OCI-LY7 (cell line): ENCODE measurements around the gene KL. TPM values are rescaled to one million over a fixed set of nuclear protein-coding genes. Genes with fewer than 3 reads are reported as not detected.

ENCODE experiments used
- BruUV-seq: library from RNA; stranded (reverse); fragments of 400-500 nt; replicated peaks from 2 replicates; lab custom pipeline; 2021; lab: Mats Ljungman, UMichigan
- CTCF ChIA-PET: fragments of 300-600 bp; sonication (Branson Sonifier 250); formaldehyde crosslinking; loops from one replicate; lab custom pipeline; 2022; ENCODE audit warnings: antibody characterized with exemption; ENCODE audit not compliant: unreplicated experiment; lab: Charles Lee
- POLR2A ChIA-PET: fragments of 300-600 bp; sonication (Branson Sonifier 250); formaldehyde crosslinking; loops from one replicate; lab custom pipeline; 2022; ENCODE audit warnings: antibody characterized with exemption; lab: Charles Lee
- DNase-seq: peaks from one replicate; pipeline ENCODE4 v3.0.0-alpha.2; 2015; ENCODE audit warnings: low spot score
- H2AFZ ChIP-seq: fragments of 200-600 bp; sonication (generic), shearing (Covaris generic); 2 replicates; pipeline ENCODE4 v1.6.1; 2014; ENCODE audit warnings: mild to moderate bottlenecking, antibody characterized with exemption, low read length, moderate library complexity
- H3K27ac ChIP-seq: fragments of 200-600 bp; sonication (generic); 2 replicates; pipeline ENCODE4 v1.5.1; 2014; ENCODE audit warnings: mixed run types, low read depth, mild to moderate bottlenecking, moderate library complexity, low read length, inconsistent platforms; ENCODE audit not compliant: poor library complexity, severe bottlenecking
- H3K36me3 ChIP-seq: fragments of 200-600 bp; sonication (generic); 2 replicates; pipeline ENCODE4 v1.6.1; 2014; ENCODE audit warnings: mild to moderate bottlenecking, antibody characterized with exemption, low read length, moderate library complexity, mixed read lengths; ENCODE audit not compliant: insufficient read depth
- H3K4me1 ChIP-seq: fragments of 200-600 bp; sonication (generic); 2 replicates; pipeline ENCODE4 v1.5.1; 2014; ENCODE audit warnings: mild to moderate bottlenecking, low read length; ENCODE audit not compliant: insufficient read depth, poor library complexity, severe bottlenecking
- H3K4me2 ChIP-seq: fragments of 200-600 bp; sonication (generic); 2 replicates; pipeline ENCODE4 v1.6.1; 2014; ENCODE audit warnings: mild to moderate bottlenecking, low read length
- H3K4me3 ChIP-seq: fragments of 200-600 bp; sonication (generic); 2 replicates; pipeline ENCODE4 v1.5.1; 2014; ENCODE audit warnings: mild to moderate bottlenecking, low read depth, low read length; ENCODE audit not compliant: poor library complexity, severe bottlenecking
- H3K79me2 ChIP-seq: fragments of 200-600 bp; sonication (generic); 2 replicates; pipeline ENCODE4 v1.6.1; 2016; ENCODE audit warnings: low read depth, mild to moderate bottlenecking, low read length, moderate library complexity, mixed read lengths; ENCODE audit not compliant: insufficient read depth
- H3K9me2 ChIP-seq: fragments of 200-600 bp; sonication (generic); 2 replicates; pipeline ENCODE4 v1.6.1; 2016; ENCODE audit warnings: mild to moderate bottlenecking, low read length, mixed read lengths; ENCODE audit not compliant: insufficient read depth
- H3K9me3 ChIP-seq: fragments of 200-600 bp; sonication (generic); 2 replicates; pipeline ENCODE4 v1.6.1; 2014; ENCODE audit warnings: mild to moderate bottlenecking, mixed run types, low read length, mixed read lengths
- H4K20me1 ChIP-seq: fragments of 200-600 bp; sonication (generic); 2 replicates; pipeline ENCODE4 v1.6.1; 2014; ENCODE audit warnings: mild to moderate bottlenecking, antibody characterized with exemption, low read length, moderate library complexity, mixed read lengths; ENCODE audit not compliant: insufficient read depth
- CTCF ChIP-seq: fragments of 200-600 bp; sonication (generic); conservative IDR thresholded peaks from 2 replicates; pipeline ENCODE4 v1.5.1; 2014; ENCODE audit warnings: mild to moderate bottlenecking, antibody characterized with exemption, low read length, moderate library complexity, mixed read lengths
- EZH2phosphoT487 ChIP-seq: fragments of 200-600 bp; sonication (generic); IDR thresholded peaks from 2 replicates; pipeline ENCODE4 v1.6.1; 2018; ENCODE audit warnings: low read depth, borderline replicate concordance, mild to moderate bottlenecking, mixed run types, antibody characterized with exemption, low read length, moderate library complexity, mixed read lengths
- intact Hi-C: fragments of 100-400 bp; cut with micrococcal nuclease; formaldehyde crosslinking; loops from one replicate; pipeline ENCODE4 v1.10.0; 2022; ENCODE audit not compliant: unreplicated experiment
- total RNA-seq, 2 experiments: library from RNA; depleted of rRNA in 1 of 2; stranded (reverse); fragments of >200 nt in 1 of 2; shearing (Covaris generic) in 1 of 2; gene quantifications; 2 replicates each; pipeline ENCODE4 v1.2.3, GENCODE V29; 2014 to 2022

Gene KL
- total RNA-seq, 2 experiments from 2014 or later, result not detected

DNA sequence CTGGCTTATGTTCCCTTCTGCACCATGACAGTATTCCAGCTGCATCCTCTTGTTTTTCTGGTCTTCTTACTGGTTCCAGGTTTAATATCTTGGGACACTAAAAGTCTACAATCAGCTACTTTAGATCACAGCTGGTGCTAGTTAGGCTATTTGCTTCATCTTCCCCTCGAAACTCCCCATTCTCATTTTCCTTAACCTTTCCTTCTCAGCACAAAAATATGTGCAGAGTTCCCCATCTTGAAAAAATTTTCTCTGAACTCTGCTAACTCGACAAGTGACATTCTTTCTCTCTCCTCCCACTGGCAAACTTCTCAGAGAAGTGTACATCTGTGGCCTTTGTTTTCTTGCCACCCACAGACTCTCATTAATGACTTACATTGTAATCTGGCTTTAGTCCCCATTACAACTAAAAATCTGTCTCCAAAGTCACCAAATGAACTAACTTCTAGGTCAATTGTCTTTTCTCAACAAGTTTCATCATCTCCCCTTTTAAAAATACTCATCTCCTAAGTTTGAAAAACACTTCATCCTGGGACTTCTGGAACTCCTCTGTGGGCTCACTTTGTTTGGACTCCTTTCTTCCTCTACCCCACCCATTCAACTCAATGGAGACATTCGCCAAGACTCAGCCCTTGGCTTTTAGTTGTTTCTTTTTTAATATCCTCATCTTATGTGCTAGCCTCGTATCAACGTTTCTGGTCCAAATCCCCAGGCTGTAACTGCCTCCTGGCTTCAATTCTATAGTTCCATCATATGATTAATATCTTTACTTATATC is 7.1 kb upstream of the KL start:
- H3K27ac ChIP-seq, result no peak overlapping the region
- no peak for DNase-seq
- no peaks in the 10 kb centered on the region for H3K36me3 ChIP-seq
- H4K20me1 ChIP-seq, result no peaks in the 10 kb centered on the region
- no peaks in the 10 kb centered on the region for H3K4me1 ChIP-seq
- no peak overlapping the region for H2AFZ ChIP-seq
- no peak overlapping the region for H3K4me3 ChIP-seq
- H3K9me3 ChIP-seq, result peaks cover 11% of the 10 kb centered on the region
- ChIA-PET CTCF (no interaction called here), POLR2A (interaction anchor here (0.6 kb wide), 1 partner anchor 256 kb away, joined by 3 read pairs; no protein-coding TSS in a partner anchor)
- no peak for TF ChIP-seq CTCF
- TF ChIP-seq EZH2phosphoT487, result no peak
- intact Hi-C loops, result no loop called here
- no peaks in the 10 kb centered on the region for H3K79me2 ChIP-seq
- H3K9me2 ChIP-seq, result no peaks in the 10 kb centered on the region
- no TSS peak for BruUV-seq
- H3K4me2 ChIP-seq, result no peak overlapping the region

DNA sequence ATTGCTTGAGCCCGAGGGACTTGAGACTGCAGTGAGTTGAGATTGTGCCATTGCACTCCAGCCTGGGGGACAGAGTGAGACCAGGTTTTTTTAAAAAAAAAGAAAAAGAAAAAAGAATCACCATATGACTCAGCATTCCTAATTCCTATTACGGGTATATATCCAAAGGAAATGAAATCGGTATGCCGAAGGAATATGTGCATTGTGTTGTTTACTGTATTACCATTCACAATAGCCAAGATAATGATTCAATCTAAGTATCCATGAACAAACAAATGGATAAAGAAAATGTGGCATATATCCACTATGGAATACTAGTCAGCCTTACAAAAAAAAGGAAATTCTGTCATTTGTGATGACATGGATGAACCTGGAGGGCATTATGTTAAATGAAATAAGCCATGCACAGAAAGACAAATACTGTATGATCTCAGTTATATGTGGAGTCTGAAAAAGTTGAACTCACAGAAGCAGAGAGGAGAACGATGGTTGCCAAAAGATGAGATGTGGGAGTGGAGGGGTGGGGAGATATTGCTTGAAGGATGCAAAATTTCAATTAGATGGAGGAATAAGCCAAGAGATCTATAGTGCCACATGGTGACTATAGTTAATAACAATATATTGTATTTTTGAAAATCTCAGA is 4.3 kb upstream of the KL start:
- Histone ChIP-seq H3K9me2 (no peaks in the 10 kb centered on the region), H3K27ac (no peak overlapping the region), H4K20me1 (no peaks in the 10 kb centered on the region), H3K4me1 (no peaks in the 10 kb centered on the region), H3K36me3 (no peaks in the 10 kb centered on the region), H3K4me3 (no peak overlapping the region), H2AFZ (no peak overlapping the region), H3K9me3 (peaks cover 11% of the 10 kb centered on the region), H3K4me2 (no peak overlapping the region), H3K79me2 (no peaks in the 10 kb centered on the region)
- TF ChIP-seq EZH2phosphoT487, result no peak
- no peak for TF ChIP-seq CTCF
- intact Hi-C loops, result no loop called here
- ChIA-PET POLR2A (interaction anchor here (0.7 to 1.5 kb wide), 2 partner anchors 9 to 981 kb away, joined by 3 to 5 read pairs; no protein-coding TSS in a partner anchor), CTCF (no interaction called here)
- no peak for DNase-seq
- no TSS peak for BruUV-seq

GRCh38 chr13:33014291-33014690 is 1.9 kb upstream of the KL start:
- no peak for DNase-seq
- H3K36me3 ChIP-seq, result no peaks in the 10 kb centered on the region
- CTCF ChIA-PET, result no interaction called here
- TF ChIP-seq EZH2phosphoT487 (no peak), CTCF (no peak)
- no peak overlapping the region for H3K4me3 ChIP-seq
- BruUV-seq, result no TSS peak
- H2AFZ ChIP-seq, result no peak overlapping the region
- POLR2A ChIA-PET, result no interaction called here
- H3K4me2 ChIP-seq, result no peak overlapping the region
- intact Hi-C loops, result no loop called here
- H3K79me2 ChIP-seq, result no peaks in the 10 kb centered on the region
- H3K27ac ChIP-seq, result no peak overlapping the region
- no peaks in the 10 kb centered on the region for H3K9me3 ChIP-seq
- H4K20me1 ChIP-seq, result no peaks in the 10 kb centered on the region
- no peaks in the 10 kb centered on the region for H3K4me1 ChIP-seq
- H3K9me2 ChIP-seq, result no peaks in the 10 kb centered on the region
